RWPE2 (cell line): ENCODE measurements around the gene MAST2.

Experiments used
- ATAC-seq: fragments of 200-7000 bp; cut with Tn5 transposase; 3 replicates; pipeline ENCODE4 v1.9.1; 2021; ENCODE audit warnings: low read depth
- DNase-seq: peaks from one replicate; pipeline ENCODE4 v3.0.0-alpha.2; 2020; ENCODE audit warnings: low spot score
- H3K27ac ChIP-seq: fragments of 450-650 bp; 2 replicates; pipeline ENCODE4 v1.5.1; 2017; ENCODE audit warnings: mild to moderate bottlenecking; ENCODE audit not compliant: poor library complexity, severe bottlenecking
- H3K27me3 ChIP-seq: fragments of 250-450 bp; sonication (Bioruptor Pico); 2 replicates; pipeline ENCODE4 v1.5.1; 2021; ENCODE audit warnings: mild to moderate bottlenecking, moderate library complexity; ENCODE audit not compliant: insufficient read depth, poor library complexity, severe bottlenecking
- H3K36me3 ChIP-seq: fragments of 250-450 bp; sonication (Bioruptor Pico); 2 replicates; pipeline ENCODE4 v1.5.1; 2020; ENCODE audit warnings: low read depth, mild to moderate bottlenecking, moderate library complexity
- H3K4me1 ChIP-seq: fragments of 250-450 bp; sonication (Bioruptor Pico); 2 replicates; pipeline ENCODE4 v1.5.1; 2021; ENCODE audit warnings: mild to moderate bottlenecking, moderate library complexity; ENCODE audit not compliant: insufficient read depth, poor library complexity, severe bottlenecking
- H3K4me3 ChIP-seq: fragments of 250-450 bp; sonication (Bioruptor Pico); 2 replicates; pipeline ENCODE4 v1.5.1; 2021; ENCODE audit warnings: mild to moderate bottlenecking, moderate library complexity; ENCODE audit not compliant: severe bottlenecking
- H3K9me3 ChIP-seq: fragments of 250-450 bp; sonication (Bioruptor Pico); 2 replicates; pipeline ENCODE4 v1.5.1; 2021; ENCODE audit warnings: mild to moderate bottlenecking, moderate library complexity; ENCODE audit not compliant: severe bottlenecking
- TF ChIP-seq, protein P1 (sequence below): fragments of 450-650 bp; IDR thresholded peaks from one replicate; pipeline ENCODE4 v1.5.1; 2017; ENCODE audit warnings: mild to moderate bottlenecking, moderate library complexity; ENCODE audit not compliant: poor library complexity, severe bottlenecking

MAST2 gene

GRCh38 chr1:46065405-46065804 lies 262.0 kb downstream of the MAST2 start:
- no peak overlapping the region for H3K4me3 ChIP-seq
- peaks cover 16% of the 10 kb centered on the region for H3K36me3 ChIP-seq
- H3K9me3 ChIP-seq = no peaks in the 10 kb centered on the region
- peak; percentile 79 for ATAC-seq
- DNase-seq = no peak
- no peaks in the 10 kb centered on the region for H3K27me3 ChIP-seq
- H3K27ac ChIP-seq = no peak overlapping the region
- H3K4me1 ChIP-seq = no peaks in the 10 kb centered on the region
- TF ChIP-seq, protein P1, sequence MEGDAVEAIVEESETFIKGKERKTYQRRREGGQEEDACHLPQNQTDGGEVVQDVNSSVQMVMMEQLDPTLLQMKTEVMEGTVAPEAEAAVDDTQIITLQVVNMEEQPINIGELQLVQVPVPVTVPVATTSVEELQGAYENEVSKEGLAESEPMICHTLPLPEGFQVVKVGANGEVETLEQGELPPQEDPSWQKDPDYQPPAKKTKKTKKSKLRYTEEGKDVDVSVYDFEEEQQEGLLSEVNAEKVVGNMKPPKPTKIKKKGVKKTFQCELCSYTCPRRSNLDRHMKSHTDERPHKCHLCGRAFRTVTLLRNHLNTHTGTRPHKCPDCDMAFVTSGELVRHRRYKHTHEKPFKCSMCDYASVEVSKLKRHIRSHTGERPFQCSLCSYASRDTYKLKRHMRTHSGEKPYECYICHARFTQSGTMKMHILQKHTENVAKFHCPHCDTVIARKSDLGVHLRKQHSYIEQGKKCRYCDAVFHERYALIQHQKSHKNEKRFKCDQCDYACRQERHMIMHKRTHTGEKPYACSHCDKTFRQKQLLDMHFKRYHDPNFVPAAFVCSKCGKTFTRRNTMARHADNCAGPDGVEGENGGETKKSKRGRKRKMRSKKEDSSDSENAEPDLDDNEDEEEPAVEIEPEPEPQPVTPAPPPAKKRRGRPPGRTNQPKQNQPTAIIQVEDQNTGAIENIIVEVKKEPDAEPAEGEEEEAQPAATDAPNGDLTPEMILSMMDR = no peak

DNA sequence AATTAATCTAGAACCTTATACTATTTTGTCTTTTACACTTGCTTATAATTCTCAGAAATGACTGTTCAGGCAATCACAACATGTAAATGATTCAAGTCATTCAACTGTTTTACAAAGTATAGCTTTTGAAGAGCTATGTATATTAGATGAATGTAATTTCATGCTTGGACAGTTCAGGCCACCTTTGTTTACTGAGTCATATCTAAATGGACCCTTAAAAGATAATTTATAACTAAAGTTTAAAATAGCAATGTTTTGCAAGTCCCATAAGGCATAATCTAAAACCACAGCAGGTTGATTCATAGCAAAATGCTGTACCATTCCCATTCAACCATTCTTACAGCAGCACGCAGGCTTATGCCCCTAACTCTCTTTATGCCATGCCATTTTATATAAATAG lies 264.2 kb downstream of the MAST2 start:
- Histone ChIP-seq H3K4me3 (no peak overlapping the region), H3K9me3 (no peaks in the 10 kb centered on the region), H3K4me1 (peaks cover 6% of the 10 kb centered on the region), H3K27me3 (no peaks in the 10 kb centered on the region), H3K27ac (no peak overlapping the region), H3K36me3 (peaks cover 5% of the 10 kb centered on the region; the same call in 1 of the 2 replicates)
- ATAC-seq (no peak), DNase-seq (no peak)
- TF ChIP-seq, protein P1 = no peak

DNA sequence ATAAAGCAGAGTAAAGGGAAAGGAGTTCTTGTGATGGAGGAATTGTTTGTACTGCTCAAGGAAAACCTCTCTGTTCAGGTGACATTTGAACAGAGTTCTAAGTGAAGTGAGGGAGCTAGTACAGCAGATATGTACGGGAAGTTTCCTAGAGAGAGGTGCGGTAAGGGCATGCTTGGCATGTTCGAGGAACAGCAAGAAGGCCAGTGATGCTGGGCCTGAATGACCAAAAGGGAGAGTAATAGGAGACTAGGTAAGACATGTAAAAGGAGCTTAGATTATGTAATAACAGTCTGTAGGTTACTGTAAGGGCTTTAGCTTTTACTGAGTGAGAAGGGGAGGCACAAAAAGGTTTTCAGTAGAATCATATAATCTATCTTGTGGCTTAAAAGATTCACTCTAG lies 265.1 kb downstream of the MAST2 start:
- Histone ChIP-seq H3K36me3 (peaks cover 5% of the 10 kb centered on the region; the same call in 1 of the 2 replicates), H3K27me3 (no peaks in the 10 kb centered on the region), H3K4me1 (peaks cover 9% of the 10 kb centered on the region), H3K27ac (no peak overlapping the region), H3K4me3 (no peak overlapping the region), H3K9me3 (no peaks in the 10 kb centered on the region)
- ATAC-seq (no peak), DNase-seq (no peak)
- TF ChIP-seq, protein P1 = no peak

GRCh38 chr1:46070164-46070814 lies 266.9 kb downstream of the MAST2 start:
- TF ChIP-seq, protein P1 = no peak
- DNase-seq (no peak), ATAC-seq (no peak)
- H3K27me3 ChIP-seq = no peaks in the 10 kb centered on the region
- H3K36me3 ChIP-seq = peaks cover 5% of the 10 kb centered on the region; the same call in 1 of the 2 replicates
- H3K9me3 ChIP-seq = no peaks in the 10 kb centered on the region
- H3K27ac ChIP-seq = no peak overlapping the region
- peaks cover 9% of the 10 kb centered on the region for H3K4me1 ChIP-seq
- H3K4me3 ChIP-seq = no peak overlapping the region

DNA sequence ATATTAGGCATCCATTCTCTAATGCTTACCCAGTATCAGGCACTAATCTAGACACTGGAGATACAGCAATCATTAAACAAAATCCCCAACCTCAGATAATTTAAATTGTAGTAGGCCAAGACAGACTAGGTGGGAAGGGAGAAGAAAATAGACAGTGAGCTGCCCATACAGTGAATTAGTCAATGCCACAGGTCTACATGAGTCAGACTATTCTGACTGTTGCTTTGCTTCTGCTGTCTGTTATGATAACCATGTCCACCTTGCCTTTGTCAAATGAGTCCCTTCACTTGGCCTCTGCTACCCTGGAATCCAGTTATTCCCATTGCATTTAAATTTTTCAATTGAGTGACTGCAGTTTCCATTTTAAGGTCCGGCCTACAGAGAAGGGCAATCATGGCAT lies 269.6 kb downstream of the MAST2 start:
- no peaks in the 10 kb centered on the region for H3K27me3 ChIP-seq
- no peaks in the 10 kb centered on the region for H3K9me3 ChIP-seq
- no peak overlapping the region for H3K4me3 ChIP-seq
- ATAC-seq (peak; percentile 70), DNase-seq (no peak)
- 0 out of 2 replicates have a peak, but pooled peaks cover 6% of the 10 kb centered on the region for H3K36me3 ChIP-seq
- H3K27ac ChIP-seq = no peak overlapping the region
- peaks cover 18% of the 10 kb centered on the region for H3K4me1 ChIP-seq
- TF ChIP-seq, protein P1 = no peak
